GM21360 (cell line): ENCODE measurements around the gene RND1.

Experiments used
- ATAC-seq: cut with Tn5 transposase; IDR thresholded peaks from one replicate; pipeline ENCODE4 v1.9.1; 2021; ENCODE audit warnings: mild to moderate bottlenecking, moderate library complexity; ENCODE audit not compliant: unreplicated experiment

Gene RND1

DNA sequence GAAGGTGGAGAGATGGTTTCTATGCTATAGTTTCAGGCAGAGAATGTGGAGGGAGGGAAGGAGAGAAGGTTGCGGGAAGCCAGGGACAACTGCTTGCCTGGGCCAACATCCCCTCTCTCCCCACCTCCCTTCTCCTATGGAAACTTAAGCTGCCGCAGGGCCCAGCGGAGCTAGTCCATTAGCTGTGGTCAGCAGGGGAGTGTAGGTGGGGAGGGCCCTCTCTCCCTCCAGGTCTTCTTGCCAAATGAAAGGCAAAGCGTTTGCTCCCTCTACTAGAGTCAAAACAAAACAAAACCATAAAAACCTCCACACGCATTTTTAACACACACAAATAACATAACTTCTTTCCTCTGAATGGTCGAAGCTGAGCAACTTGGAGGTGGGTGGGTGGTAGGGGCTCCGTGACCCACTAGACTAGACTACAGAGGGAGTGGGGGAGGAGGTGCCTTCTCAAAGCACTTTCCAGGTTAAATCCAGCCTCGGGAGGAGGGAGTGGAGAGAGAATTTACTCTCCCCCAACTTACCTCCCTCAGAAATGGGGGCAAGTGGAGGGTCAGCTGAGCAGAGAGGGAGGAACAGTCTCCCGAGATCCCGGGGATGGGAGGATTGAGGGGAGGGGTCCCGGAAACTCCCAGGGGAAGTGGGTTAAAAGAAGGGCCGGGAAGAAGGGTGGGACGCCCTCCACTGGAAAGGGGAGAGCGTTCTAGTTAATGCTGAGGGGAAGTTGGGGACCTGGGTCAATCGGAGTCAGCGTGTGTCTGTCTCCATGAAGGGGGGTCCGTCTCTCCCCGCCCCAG, 52.0 kb downstream of the RND1 start:
- ATAC-seq: no peak

DNA sequence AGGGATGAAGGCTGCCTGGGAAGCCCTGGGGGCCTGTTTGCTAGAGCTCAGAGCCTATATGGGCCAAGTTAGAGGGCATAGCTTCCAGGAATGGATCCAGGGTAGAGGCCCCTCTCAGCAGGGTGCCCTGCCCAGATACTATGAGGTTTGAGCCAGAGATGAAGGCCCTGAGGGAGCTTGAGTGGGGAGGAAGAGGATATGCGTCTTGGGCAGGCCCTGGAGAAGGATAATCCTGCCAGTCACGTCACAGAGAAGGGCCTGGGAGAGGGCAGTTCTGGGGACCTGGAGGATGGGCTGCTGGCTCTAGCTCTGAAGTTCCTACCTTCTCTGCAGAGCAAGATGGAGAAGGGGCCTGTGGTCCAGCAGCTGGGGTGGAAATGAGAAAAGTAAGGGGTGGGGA, 53.3 kb downstream of the RND1 start:
- ATAC-seq: no peak

DNA sequence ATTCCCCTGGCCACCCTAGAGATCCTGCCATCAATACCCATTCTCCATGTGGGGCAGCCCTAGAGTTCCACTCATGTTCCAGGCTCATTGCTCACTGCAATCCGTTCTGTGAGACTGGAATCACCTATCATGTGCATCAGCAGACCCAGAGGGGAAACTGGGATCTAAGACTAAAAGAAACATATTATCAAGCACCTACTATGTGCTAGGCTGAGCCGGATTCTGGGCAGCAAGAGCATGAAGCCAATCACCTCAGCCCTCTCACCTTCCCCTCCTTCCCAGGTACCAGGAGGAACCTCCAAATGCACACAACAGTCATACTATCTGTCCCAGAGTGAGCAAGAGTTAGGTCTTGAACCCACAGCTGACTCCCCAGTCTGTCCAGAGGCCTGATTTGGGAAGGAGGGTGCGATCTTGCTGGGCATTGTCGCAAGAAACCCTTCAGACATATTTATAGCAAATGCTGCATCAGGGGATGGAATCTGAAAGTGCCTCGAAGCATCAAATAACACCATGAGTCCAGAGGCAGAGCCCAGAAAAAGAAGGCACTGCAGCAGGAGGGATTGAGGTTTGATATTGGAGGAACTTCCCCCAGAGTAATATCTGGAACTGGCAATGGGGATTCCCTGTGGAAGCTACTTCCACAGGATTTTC, 54.1 kb downstream of the RND1 start:
- no peak for ATAC-seq

DNA sequence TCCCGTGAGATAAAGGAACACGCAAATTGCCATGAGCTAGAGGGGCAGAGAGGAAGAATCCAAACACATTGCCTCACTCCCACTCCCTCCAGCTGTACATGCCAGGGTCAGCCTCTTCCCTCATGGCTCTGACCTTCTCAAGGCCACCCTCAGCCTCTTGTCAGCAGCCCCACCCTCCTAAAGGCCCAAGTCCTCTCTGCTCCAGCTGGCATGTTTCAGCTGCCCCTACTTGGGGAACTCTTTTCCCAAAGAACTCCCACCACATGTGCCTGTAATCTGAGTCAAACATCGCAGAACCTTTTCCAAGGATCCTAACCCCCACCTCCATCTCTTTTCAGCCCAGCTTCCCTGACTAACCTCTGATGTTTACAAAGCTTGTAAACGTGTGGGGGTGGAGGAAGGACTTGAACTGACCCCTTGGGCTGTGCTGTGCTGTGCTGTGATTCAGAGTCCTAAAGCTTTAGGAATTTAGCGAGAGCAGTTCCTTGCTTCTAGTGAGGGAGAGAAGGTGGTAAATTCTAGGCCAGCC, 54.7 kb downstream of the RND1 start:
- no peak for ATAC-seq

DNA sequence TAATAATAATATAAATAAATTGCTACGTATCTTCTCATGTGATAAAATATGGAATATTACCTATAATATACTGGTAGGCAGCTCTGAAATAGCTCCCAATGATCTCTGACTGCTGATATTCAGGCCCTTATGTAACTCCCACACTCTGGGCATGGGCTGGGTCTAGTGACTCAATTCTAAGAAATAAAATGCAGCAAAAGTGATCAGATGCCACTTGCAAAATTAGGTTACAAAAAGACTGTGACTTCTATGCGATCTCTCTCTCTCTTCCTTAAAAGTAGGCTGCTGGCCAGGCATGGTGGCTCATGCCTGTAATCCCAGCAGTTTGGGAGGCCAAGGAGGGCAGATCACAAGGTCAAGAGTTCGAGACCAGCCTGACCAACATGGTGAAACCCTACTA, 57.7 kb downstream of the RND1 start:
- no peak for ATAC-seq
